ENCODE measurements around the gene NXPE4. TPM values are rescaled to one million over a fixed set of nuclear protein-coding genes. Genes with fewer than 3 reads are reported as not detected.
"Not testable (repeated sequence)": the region's sequence is repeated elsewhere in the genome, so short reads cannot be mapped to it uniquely, and the experiment has no call there.

The NXPE4 gene
- total RNA-seq, 1 donor from 2014 or later: not detected

GRCh38 chr11:114616516-114616915 is 20.9 kb upstream of the NXPE4 start:
- H3K4me3 Mint-ChIP-seq (ENCODE audit: low read depth): no peak overlapping the region
- H3K27ac Mint-ChIP-seq: no peak overlapping the region
- DNase-seq (ENCODE audit: low spot score): no peak
- H3K9me3 Mint-ChIP-seq: peaks cover 13% of the 10 kb centered on the region
- intact Hi-C loops (cut with micrococcal nuclease): no loop called here
- H3K4me1 Mint-ChIP-seq (ENCODE audit: low read depth): no peaks in the 10 kb centered on the region
- no peaks in the 10 kb centered on the region for H3K27me3 Mint-ChIP-seq (ENCODE audit: low read depth)
- H3K36me3 Mint-ChIP-seq (ENCODE audit: low read depth): no peaks in the 10 kb centered on the region

GRCh38 chr11:114615448-114616361 is 20.1 kb upstream of the NXPE4 start:
- DNase-seq (ENCODE audit: low spot score): no peak
- H3K36me3 Mint-ChIP-seq (ENCODE audit: low read depth): no peaks in the 10 kb centered on the region
- H3K4me3 Mint-ChIP-seq (ENCODE audit: low read depth): no peak overlapping the region
- no peaks in the 10 kb centered on the region for H3K27me3 Mint-ChIP-seq (ENCODE audit: low read depth)
- peaks cover 10% of the 10 kb centered on the region for H3K9me3 Mint-ChIP-seq
- no peak overlapping the region for H3K27ac Mint-ChIP-seq
- H3K4me1 Mint-ChIP-seq (ENCODE audit: low read depth): no peaks in the 10 kb centered on the region
- intact Hi-C loops (cut with micrococcal nuclease): no loop called here

GRCh38 chr11:114614127-114614720 is 18.6 kb upstream of the NXPE4 start:
- intact Hi-C loops (cut with micrococcal nuclease): no loop called here
- Mint-ChIP-seq H3K4me1 (ENCODE audit: low read depth) (no peaks in the 10 kb centered on the region), H3K4me3 (ENCODE audit: low read depth) (no peak overlapping the region), H3K27ac (no peak overlapping the region), H3K36me3 (ENCODE audit: low read depth) (no peaks in the 10 kb centered on the region), H3K9me3 (peaks cover 8% of the 10 kb centered on the region), H3K27me3 (ENCODE audit: low read depth) (no peaks in the 10 kb centered on the region)
- no peak for DNase-seq (ENCODE audit: low spot score)

- H3K9me3 Mint-ChIP-seq; H3K4me1 Mint-ChIP-seq (ENCODE audit: low read depth); H3K27me3 Mint-ChIP-seq (ENCODE audit: low read depth); H3K4me3 Mint-ChIP-seq (ENCODE audit: low read depth); intact Hi-C loops (cut with micrococcal nuclease); H3K36me3 Mint-ChIP-seq (ENCODE audit: low read depth); DNase-seq (ENCODE audit: low spot score); H3K27ac Mint-ChIP-seq: not testable (repeated sequence)
These were observed 17.5 kb upstream of the NXPE4 start for GRCh38 chr11:114613094-114613493.

GRCh38 chr11:114612686-114613085 is 17.1 kb upstream of the NXPE4 start:
- Mint-ChIP-seq H3K36me3 (ENCODE audit: low read depth) (no peaks in the 10 kb centered on the region), H3K27ac (no peak overlapping the region), H3K27me3 (ENCODE audit: low read depth) (no peaks in the 10 kb centered on the region), H3K4me3 (ENCODE audit: low read depth) (no peak overlapping the region), H3K4me1 (ENCODE audit: low read depth) (no peaks in the 10 kb centered on the region), H3K9me3 (peaks cover 5% of the 10 kb centered on the region)
- intact Hi-C loops (cut with micrococcal nuclease): no loop called here
- DNase-seq (ENCODE audit: low spot score): no peak

GRCh38 chr11:114612199-114612598 is 16.6 kb upstream of the NXPE4 start:
- H3K27me3 Mint-ChIP-seq (ENCODE audit: low read depth); H3K9me3 Mint-ChIP-seq; intact Hi-C loops (cut with micrococcal nuclease); DNase-seq (ENCODE audit: low spot score); H3K36me3 Mint-ChIP-seq (ENCODE audit: low read depth); H3K4me1 Mint-ChIP-seq (ENCODE audit: low read depth); H3K27ac Mint-ChIP-seq; H3K4me3 Mint-ChIP-seq (ENCODE audit: low read depth): not testable (repeated sequence)

GRCh38 chr11:114610984-114611944 is 15.7 kb upstream of the NXPE4 start:
- H3K27ac Mint-ChIP-seq: no peak overlapping the region
- no peak overlapping the region for H3K4me3 Mint-ChIP-seq (ENCODE audit: low read depth)
- intact Hi-C loops (cut with micrococcal nuclease): no loop called here

GRCh38 chr11:114610550-114610949 is 15.0 kb upstream of the NXPE4 start:
- H3K27ac Mint-ChIP-seq: no peak overlapping the region
- no peak for DNase-seq (ENCODE audit: low spot score)
- H3K9me3 Mint-ChIP-seq: peaks cover 4% of the 10 kb centered on the region
- no peaks in the 10 kb centered on the region for H3K4me1 Mint-ChIP-seq (ENCODE audit: low read depth)
- no peaks in the 10 kb centered on the region for H3K36me3 Mint-ChIP-seq (ENCODE audit: low read depth)
- no peaks in the 10 kb centered on the region for H3K27me3 Mint-ChIP-seq (ENCODE audit: low read depth)
- intact Hi-C loops (cut with micrococcal nuclease): no loop called here
- H3K4me3 Mint-ChIP-seq (ENCODE audit: low read depth): no peak overlapping the region

More at GRCh38 chr11:114610984-114611944, 15.7 kb upstream of the NXPE4 start:
- H3K36me3 Mint-ChIP-seq (ENCODE audit: low read depth): no peaks in the 10 kb centered on the region
- DNase-seq (ENCODE audit: low spot score): no peak
- no peaks in the 10 kb centered on the region for H3K27me3 Mint-ChIP-seq (ENCODE audit: low read depth)
- peaks cover 8% of the 10 kb centered on the region for H3K9me3 Mint-ChIP-seq
- no peaks in the 10 kb centered on the region for H3K4me1 Mint-ChIP-seq (ENCODE audit: low read depth)

GRCh38 chr11:114609429-114609828 is 13.8 kb upstream of the NXPE4 start:
- Mint-ChIP-seq H3K4me1 (ENCODE audit: low read depth) (no peaks in the 10 kb centered on the region), H3K9me3 (peaks cover 3% of the 10 kb centered on the region), H3K27me3 (ENCODE audit: low read depth) (no peaks in the 10 kb centered on the region), H3K36me3 (ENCODE audit: low read depth) (no peaks in the 10 kb centered on the region), H3K4me3 (ENCODE audit: low read depth) (no peak overlapping the region), H3K27ac (no peak overlapping the region)
- no peak for DNase-seq (ENCODE audit: low spot score)
- intact Hi-C loops (cut with micrococcal nuclease): no loop called here

GRCh38 chr11:114608605-114609004 is 13.0 kb upstream of the NXPE4 start:
- DNase-seq (ENCODE audit: low spot score); H3K27ac Mint-ChIP-seq; H3K4me3 Mint-ChIP-seq (ENCODE audit: low read depth); H3K27me3 Mint-ChIP-seq (ENCODE audit: low read depth); H3K36me3 Mint-ChIP-seq (ENCODE audit: low read depth); intact Hi-C loops (cut with micrococcal nuclease); H3K9me3 Mint-ChIP-seq; H3K4me1 Mint-ChIP-seq (ENCODE audit: low read depth): not testable (repeated sequence)

- Mint-ChIP-seq H3K4me1 (ENCODE audit: low read depth) (no peaks in the 10 kb centered on the region), H3K27ac (no peak overlapping the region), H3K27me3 (ENCODE audit: low read depth) (no peaks in the 10 kb centered on the region), H3K4me3 (ENCODE audit: low read depth) (no peak overlapping the region), H3K9me3 (peaks cover 3% of the 10 kb centered on the region), H3K36me3 (ENCODE audit: low read depth) (no peaks in the 10 kb centered on the region)
- no peak for DNase-seq (ENCODE audit: low spot score)
- intact Hi-C loops (cut with micrococcal nuclease): no loop called here
These were observed 12.3 kb upstream of the NXPE4 start for GRCh38 chr11:114607753-114608459.

GRCh38 chr11:114606802-114607075 is 11.2 kb upstream of the NXPE4 start:
- H3K27me3 Mint-ChIP-seq (ENCODE audit: low read depth); intact Hi-C loops (cut with micrococcal nuclease); H3K9me3 Mint-ChIP-seq; DNase-seq (ENCODE audit: low spot score); H3K4me1 Mint-ChIP-seq (ENCODE audit: low read depth); H3K27ac Mint-ChIP-seq; H3K36me3 Mint-ChIP-seq (ENCODE audit: low read depth); H3K4me3 Mint-ChIP-seq (ENCODE audit: low read depth): not testable (repeated sequence)

All from activated T-helper 2 cell treated with anti-CD3 and anti-CD28 coated beads, Interferon-gamma antibody, Interleukin-2, Interleukin-4, amounts not matched to agents 10 μg/mL and 5 μg/mL and 100 μg/mL, durations not matched to agents 14 hours and 24 hours and 36 hours (primary cell).